SK-N-MC (cell line): ENCODE data around the gene YBX3.

Experiments
- DNase-seq: peaks from one replicate; pipeline ENCODE4 v3.0.0-alpha.2; 2011; ENCODE audit warnings: low read depth, low spot score
- H3K27ac ChIP-seq: fragments of 200-600 bp; sonication (generic); 2 replicates; pipeline ENCODE4 v1.5.1; 2016; ENCODE audit warnings: mixed run types
- H3K36me3 ChIP-seq: fragments of 200-600 bp; sonication (generic); 2 replicates; pipeline ENCODE4 v1.6.1; 2017; ENCODE audit warnings: antibody characterized with exemption, low read length, mixed read lengths; ENCODE audit not compliant: insufficient read depth
- H3K4me3 ChIP-seq: fragments of 200-600 bp; sonication (generic); 2 replicates; pipeline ENCODE4 v1.5.1; 2016
- H3K9ac ChIP-seq: fragments of 200-600 bp; sonication (generic); 2 replicates; pipeline ENCODE4 v1.8.0; 2017; ENCODE audit warnings: mixed run types, mixed read lengths; ENCODE audit not compliant: insufficient read length
- H3K9me3 ChIP-seq: fragments of 200-600 bp; sonication (generic); 2 replicates; pipeline ENCODE4 v1.6.1; 2017; ENCODE audit warnings: low read depth, mild to moderate bottlenecking, antibody characterized with exemption, low read length, moderate library complexity, mixed read lengths
- EZH2 ChIP-seq: fragments of 200-600 bp; sonication (generic); IDR thresholded peaks from one replicate; pipeline ENCODE4 v1.6.1; 2017; ENCODE audit warnings: antibody characterized with exemption
- FOXP2 ChIP-seq: optimal IDR thresholded peaks from 2 replicates; pipeline ENCODE3; 2011; ENCODE audit warnings: mild to moderate bottlenecking, moderate library complexity; ENCODE audit not compliant: insufficient read depth; ENCODE audit errors: extremely low read length, control extremely low read depth
- POLR2AphosphoS5 ChIP-seq: IDR thresholded peaks from 2 replicates; pipeline ENCODE4 v1.6.1; 2012; ENCODE audit warnings: mild to moderate bottlenecking, low read depth, low read length, borderline replicate concordance

Gene YBX3

GRCh38 chr12:10700581-10700980 is 22.5 kb downstream of the YBX3 start:
- no peak for DNase-seq
- TF ChIP-seq EZH2: no peak
- no peak for TF ChIP-seq POLR2AphosphoS5
- no peak for TF ChIP-seq FOXP2
- peaks cover 89% of the 10 kb centered on the region for H3K36me3 ChIP-seq
- H3K4me3 ChIP-seq: no peak overlapping the region
- H3K9me3 ChIP-seq: no peaks in the 10 kb centered on the region
- no peak overlapping the region for H3K27ac ChIP-seq
- no peak overlapping the region for H3K9ac ChIP-seq

GRCh38 chr12:10697862-10698261 is 25.3 kb downstream of the YBX3 start:
- TF ChIP-seq POLR2AphosphoS5 (no peak), EZH2 (no peak), FOXP2 (no peak)

DNA sequence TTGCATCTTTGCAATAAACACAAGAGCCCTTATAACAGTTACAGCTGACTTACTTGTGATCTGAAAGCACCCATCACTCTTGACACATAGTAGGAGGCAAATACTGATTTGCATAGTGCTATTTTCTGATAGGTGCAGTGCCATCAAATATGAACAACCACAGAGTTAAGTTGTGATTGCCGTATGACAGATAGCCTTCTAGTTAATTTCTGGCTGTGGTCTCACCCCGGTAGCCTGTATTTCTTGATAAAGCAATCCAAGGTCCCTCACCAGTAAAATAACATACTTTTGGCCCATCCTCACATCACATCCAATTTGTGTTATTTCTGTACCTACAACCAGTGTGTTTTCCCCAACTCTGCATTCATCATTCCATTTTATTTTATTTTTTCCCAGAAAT is 26.0 kb downstream of the YBX3 start:
- H3K4me3 ChIP-seq: no peak overlapping the region
- H3K36me3 ChIP-seq: peaks cover 74% of the 10 kb centered on the region
- H3K27ac ChIP-seq: no peak overlapping the region
- no peak for DNase-seq
- H3K9ac ChIP-seq: no peak overlapping the region
- TF ChIP-seq POLR2AphosphoS5: no peak
- no peaks in the 10 kb centered on the region for H3K9me3 ChIP-seq

More at GRCh38 chr12:10697862-10698261, 25.3 kb downstream of the YBX3 start:
- H3K9me3 ChIP-seq: no peaks in the 10 kb centered on the region
- no peak overlapping the region for H3K4me3 ChIP-seq
- peaks cover 81% of the 10 kb centered on the region for H3K36me3 ChIP-seq
- DNase-seq: no peak
- no peak overlapping the region for H3K27ac ChIP-seq
- no peak overlapping the region for H3K9ac ChIP-seq

DNA sequence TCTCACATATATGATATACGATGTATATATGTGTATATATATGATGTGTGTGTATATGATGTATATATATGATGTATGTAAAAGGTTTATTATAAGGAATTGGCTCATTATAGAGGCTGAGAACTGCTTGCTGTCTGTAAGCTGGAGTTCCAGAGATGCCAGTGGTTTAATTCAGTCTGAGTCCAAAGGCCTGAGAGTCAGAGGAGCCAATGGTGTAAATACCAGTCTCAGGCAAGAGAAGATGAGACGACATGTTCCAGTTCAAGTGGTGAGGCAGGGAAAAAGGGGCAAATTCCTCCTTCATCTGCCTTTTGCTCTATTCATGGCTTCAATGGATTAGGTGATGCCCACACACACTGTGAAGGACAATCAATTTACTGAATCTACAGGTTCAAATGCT is 32.2 kb downstream of the YBX3 start:
- Histone ChIP-seq H3K4me3 (no peak overlapping the region), H3K27ac (no peak overlapping the region), H3K9ac (no peak overlapping the region), H3K9me3 (no peaks in the 10 kb centered on the region), H3K36me3 (peaks cover 12% of the 10 kb centered on the region)
- TF ChIP-seq EZH2: no peak
- no peak for TF ChIP-seq FOXP2
- no peak for TF ChIP-seq POLR2AphosphoS5
- no peak for DNase-seq

DNA sequence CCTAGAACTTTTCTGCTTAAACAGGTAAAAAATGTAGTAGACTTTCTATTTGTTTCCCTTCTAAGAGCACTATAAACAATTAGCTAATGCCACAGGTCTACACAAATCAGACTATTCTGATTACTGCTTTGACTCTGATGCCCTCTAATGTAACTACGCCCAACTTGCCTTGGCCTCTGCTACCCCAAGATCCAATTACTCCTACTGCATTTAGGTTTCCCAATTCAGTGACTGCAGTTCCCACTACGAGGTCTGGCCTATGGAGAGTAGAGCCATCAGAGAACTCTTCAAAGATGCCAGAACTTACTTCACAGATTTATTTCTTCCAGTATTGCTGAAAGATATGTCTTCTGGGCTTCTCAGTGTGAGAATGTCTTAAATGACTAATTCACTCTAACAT is 34.0 kb downstream of the YBX3 start:
- no peak for TF ChIP-seq POLR2AphosphoS5
- no peak for TF ChIP-seq EZH2
- no peak for TF ChIP-seq FOXP2
- no peaks in the 10 kb centered on the region for H3K9me3 ChIP-seq
- H3K36me3 ChIP-seq: peaks cover 4% of the 10 kb centered on the region; the same call in 1 of the 2 replicates

DNA sequence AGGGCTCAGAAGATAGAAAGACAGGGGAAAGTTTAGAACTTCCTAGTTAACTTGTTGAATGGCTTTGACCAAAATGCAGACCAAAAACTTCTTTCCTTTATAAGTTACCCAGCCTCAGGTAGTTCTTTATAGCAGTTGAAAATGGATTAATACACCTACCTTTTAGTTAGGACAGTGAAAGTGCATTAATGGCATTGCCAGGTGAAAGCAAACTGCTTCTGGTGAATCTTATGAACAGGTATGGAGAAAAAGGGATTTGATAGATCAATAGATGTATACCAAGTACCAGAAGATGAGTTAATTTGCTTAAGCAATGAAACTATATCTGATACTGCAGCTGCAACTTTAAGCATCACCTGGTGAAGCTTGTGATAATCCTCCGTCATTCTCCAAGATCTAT is 35.1 kb downstream of the YBX3 start:
- H3K9me3 ChIP-seq: no peaks in the 10 kb centered on the region
- TF ChIP-seq POLR2AphosphoS5 (no peak), FOXP2 (no peak), EZH2 (no peak)
- no peak overlapping the region for H3K27ac ChIP-seq
- no peak overlapping the region for H3K4me3 ChIP-seq
- H3K36me3 ChIP-seq: no peaks in the 10 kb centered on the region
- H3K9ac ChIP-seq: no peak overlapping the region
- DNase-seq: no peak

More for the DNA sequence above, 34.0 kb downstream of the YBX3 start:
- Histone ChIP-seq H3K4me3 (no peak overlapping the region), H3K27ac (no peak overlapping the region), H3K9ac (no peak overlapping the region)
- DNase-seq: no peak

GRCh38 chr12:10673659-10674384 is 49.3 kb downstream of the YBX3 start, which contains the start of gene STYK1:
TSS of gene STYK1 (minus strand) at chr12:10674052. CDS start at chr12:10634618, 39,434 bp downstream.
- TF ChIP-seq EZH2 (no peak), POLR2AphosphoS5 (no peak), FOXP2 (no peak)
- H3K27ac ChIP-seq: no peak within 1 kb of the TSS
- no peak within 1 kb of the TSS for H3K9ac ChIP-seq
- no peak for DNase-seq
- peak within 1 kb of the TSS; percentile 78 for H3K4me3 ChIP-seq
- no peaks in the 10 kb centered on the region for H3K9me3 ChIP-seq
- H3K36me3 ChIP-seq: no peaks in the 10 kb centered on the region

DNA sequence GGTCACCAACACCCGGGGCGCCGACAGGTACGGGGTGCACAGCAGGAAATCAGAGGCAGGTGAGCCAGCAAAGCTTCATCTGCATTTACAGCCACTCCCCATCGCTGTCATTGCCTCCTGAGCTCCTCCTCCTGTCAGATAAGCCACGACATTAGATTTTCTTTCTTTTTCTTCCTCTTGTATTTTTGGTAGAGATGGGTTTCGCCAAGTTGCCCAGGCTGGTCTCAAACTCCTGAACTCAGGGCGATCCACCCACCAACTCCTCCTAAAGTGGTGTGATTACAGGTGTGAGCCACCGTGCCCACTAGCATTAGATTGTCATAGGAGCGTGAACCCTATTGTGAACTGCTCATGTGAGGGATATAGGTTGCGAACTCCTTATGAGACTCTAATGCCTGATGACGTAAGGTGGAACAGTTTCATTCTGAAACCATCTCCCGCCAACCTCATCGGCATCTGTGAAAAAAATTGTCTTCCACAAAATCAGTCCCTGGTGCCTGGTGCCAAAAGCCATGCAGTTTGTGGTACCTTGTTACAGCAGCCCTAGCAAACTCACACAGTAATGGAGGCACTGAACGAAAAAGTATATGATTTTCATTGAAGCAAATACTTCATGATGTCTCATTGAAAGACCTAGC is 50.8 kb downstream of the YBX3 start:
- H3K4me3 ChIP-seq: no peak overlapping the region
- no peak for DNase-seq
- TF ChIP-seq POLR2AphosphoS5 (no peak), EZH2 (no peak), FOXP2 (no peak)
- H3K9me3 ChIP-seq: no peaks in the 10 kb centered on the region
- no peak overlapping the region for H3K9ac ChIP-seq
- H3K27ac ChIP-seq: no peak overlapping the region
- no peaks in the 10 kb centered on the region for H3K36me3 ChIP-seq
